GM12878 (cell line): Measurements from ENCODE around the gene THOC7. TPM values are rescaled to one million over a fixed set of nuclear protein-coding genes. Genes with fewer than 3 reads are reported as not detected.

Experiments
- ATAC-seq: fragments of 200-7000 bp; cut with Tn5 transposase; 3 replicates; pipeline ENCODE4 v1.9.1; 2020; ENCODE audit warnings: mild to moderate bottlenecking, moderate library complexity
- BruUV-seq: library from RNA; stranded (reverse); fragments of 400-500 nt; replicated peaks from 2 replicates; lab custom pipeline; 2021; lab: Mats Ljungman, UMichigan
- CTCF ChIA-PET: fragments of 300-600 bp; sonication (Branson Sonifier 250); formaldehyde crosslinking; extraction: SDS; loops from one replicate; lab custom pipeline; 2021; ENCODE audit warnings: inconsistent platforms; lab: Yijun Ruan, JAX
- POLR2A ChIA-PET: fragments of 350-600 bp; formaldehyde crosslinking; extraction: SDS; loops from one replicate; lab custom pipeline; 2021; ENCODE audit warnings: inconsistent platforms; lab: Charles Lee
- RAD21 ChIA-PET: fragments of 300-600 bp; sonication (Branson Sonifier 250); formaldehyde crosslinking; loops from one replicate; lab custom pipeline; 2023; ENCODE audit warnings: antibody characterized with exemption; ENCODE audit not compliant: unreplicated experiment; lab: Charles Lee
- SMC1A ChIA-PET: fragments of 300-600 bp; sonication (Branson Sonifier 250); formaldehyde crosslinking; loops from one replicate; lab custom pipeline; 2023; ENCODE audit not compliant: unreplicated experiment, uncharacterized antibody; lab: Charles Lee
- DNase-seq: peaks from one replicate; pipeline ENCODE4 v3.0.0-alpha.2; 2011; ENCODE audit warnings: low read depth, low spot score
- FAIRE-seq: peaks from 3 replicates; lab custom pipeline; 2011; peaks lifted over from hg19 to GRCh38; lab: Jason Lieb, UNC
- H2AFZ ChIP-seq: 2 replicates; pipeline ENCODE4 v1.6.0; 2011; ENCODE audit warnings: low read depth, low read length, control low read depth; ENCODE audit not compliant: control insufficient read depth
- H3K27ac ChIP-seq: 2 replicates; pipeline ENCODE4 v1.5.1; 2011; ENCODE audit warnings: control low read depth; ENCODE audit not compliant: control insufficient read depth, insufficient read depth
- H3K27me3 ChIP-seq, 2 experiments: replicated peaks in 1 of 2; 2 replicates each; pipeline versions ENCODE4 v1.6.0 to v1.6.1; 2011; ENCODE audit warnings: low read length in 1 of 2; ENCODE audit not compliant: control insufficient read depth in 2 of 2, insufficient read depth in 2 of 2
- H3K36me3 ChIP-seq, 2 experiments: 2 replicates each; pipeline ENCODE4 v1.5.1; 2011; ENCODE audit warnings: low read length in 1 of 2; ENCODE audit not compliant: control insufficient read depth in 2 of 2, insufficient read depth in 2 of 2
- H3K4me1 ChIP-seq: 2 replicates; pipeline ENCODE4 v1.6.1; 2011; ENCODE audit warnings: mild to moderate bottlenecking, low read length, moderate library complexity, mixed read lengths; ENCODE audit not compliant: control insufficient read depth, insufficient read depth
- H3K4me2 ChIP-seq: 2 replicates; pipeline ENCODE4 v1.6.0; 2011; ENCODE audit warnings: control low read depth; ENCODE audit not compliant: control insufficient read depth, insufficient read depth
- H3K4me3 ChIP-seq: fragments of 200-600 bp; sonication (generic); 2 replicates; pipeline ENCODE4 v1.5.1; 2016
- H3K79me2 ChIP-seq: 2 replicates; pipeline ENCODE4 v1.6.0; 2011; ENCODE audit warnings: low read length; ENCODE audit not compliant: control insufficient read depth, insufficient read depth
- H3K9ac ChIP-seq: 2 replicates; pipeline ENCODE4 v1.8.0; 2011; ENCODE audit warnings: low read length, control low read depth, mixed read lengths; ENCODE audit not compliant: control insufficient read depth, insufficient read depth
- H3K9me3 ChIP-seq: replicated peaks from 3 replicates; pipeline ENCODE4 v1.5.1; 2011; ENCODE audit warnings: mild to moderate bottlenecking, low read length; ENCODE audit not compliant: control insufficient read depth, insufficient read depth
- H4K20me1 ChIP-seq: 2 replicates; pipeline ENCODE4 v1.6.0; 2011; ENCODE audit not compliant: control insufficient read depth, insufficient read depth
- ATF3 ChIP-seq: IDR thresholded peaks from 2 replicates; pipeline ENCODE4 v1.6.1; 2011; ENCODE audit warnings: low read depth, mild to moderate bottlenecking, low read length, moderate library complexity, borderline replicate concordance; ENCODE audit errors: extremely low read depth
- CHD1 ChIP-seq: IDR thresholded peaks from 2 replicates; pipeline ENCODE4 v1.6.1; 2012; ENCODE audit warnings: low read depth, low read length, improper control_type of control experiment
- CHD4 ChIP-seq: fragments of 200-600 bp; sonication (generic); IDR thresholded peaks from 2 replicates; pipeline ENCODE4 v1.6.1; 2016; ENCODE audit warnings: mild to moderate bottlenecking
- FOXM1 ChIP-seq: IDR thresholded peaks from 2 replicates; pipeline ENCODE4 v1.6.1; 2012; ENCODE audit warnings: low read depth, mild to moderate bottlenecking, inconsistent platforms, low read length, moderate library complexity
- LARP7 ChIP-seq: fragments of 450-650 bp; IDR thresholded peaks from 2 replicates; pipeline ENCODE4 v1.6.1; 2017; ENCODE audit warnings: mild to moderate bottlenecking
- MAX ChIP-seq: IDR thresholded peaks from 2 replicates; pipeline ENCODE4 v1.6.1; 2012; ENCODE audit warnings: low read depth, low read length, improper control_type of control experiment
- MTA2 ChIP-seq: fragments of 450-650 bp; IDR thresholded peaks from 2 replicates; pipeline ENCODE4 v1.6.1; 2016; ENCODE audit warnings: low read depth, mild to moderate bottlenecking, moderate library complexity
- POLR2A ChIP-seq: IDR thresholded peaks from 2 replicates; pipeline ENCODE4 v1.6.1; 2011; ENCODE audit warnings: low read depth, mild to moderate bottlenecking, low read length
- TBL1XR1 ChIP-seq: IDR thresholded peaks from 2 replicates; pipeline ENCODE4 v1.6.1; 2012; ENCODE audit warnings: low read depth, low read length, improper control_type of control experiment
- WGBS: methylation state at CpG from one replicate; pipeline ENCODE4 v1.1.6; 2016; ENCODE audit warnings: low lambda C conversion rate; ENCODE audit not compliant: insufficient replicate concordance, insufficient coverage; ENCODE audit errors: missing lambda C conversion rate; 5-methylcytosine and 5-hydroxymethylcytosine counted together
- in situ Hi-C: fragments of 300-500 bp; cut with MboI; formaldehyde crosslinking; loops from 9 replicates; pipeline ENCODE4 v1.14.3; 2018; ENCODE audit warnings: mixed read lengths
- intact Hi-C: fragments of 100-400 bp; cut with micrococcal nuclease; formaldehyde crosslinking; loops from one replicate; pipeline ENCODE4 v1.14.2; 2022; ENCODE audit not compliant: unreplicated experiment
- polyA plus RNA-seq, 11 experiments: library from polyadenylated mRNA; depleted of rRNA in 4 of 11; unstranded in 6 of 11; stranded (reverse) in 5 of 11; fragments of >200 nt; fragmentation: Nextera tagmentation in 4 of 11; fragmentation: Illumina TruSeq in 1 of 11; extraction: Ambion mirVana in 4 of 11; extraction: Trizol in 1 of 11; gene quantifications; 1 replicate in 1 of 11; 2 replicates in 10 of 11; pipeline versions ENCODE4 v1.2.1 to v1.2.3, GENCODE V29; 2011 to 2016; ENCODE audit warnings: inconsistent platforms in 2 of 11, missing spikeins in 2 of 11, low read depth in 1 of 11
- total RNA-seq, 4 experiments: library from RNA; depleted of rRNA in 3 of 4; stranded (reverse); fragments of >200 nt in 3 of 4; fragmentation: Illumina TruSeq in 1 of 4; extraction: Trizol in 1 of 4; gene quantifications; 2 replicates each; pipeline versions ENCODE4 v1.2.1 to v1.2.3, GENCODE V29; 2013 to 2021

The THOC7 gene
- total and polyA plus RNA-seq, 10 of the 15 experiments (the other 5 are each of a cell fraction or from before 2014, with no cell fraction given), result 61.7 to 269 (median 138) TPM

GRCh38 chr3:63808633-63809032 is 55.0 kb downstream of the THOC7 start:
- SMC1A ChIA-PET, result interaction anchor here (1.1 kb wide), 1 partner anchor 10 kb away, joined by 3 read pairs; no protein-coding TSS in a partner anchor
- Histone ChIP-seq H3K4me3 (no peak overlapping the region), H3K9me3 (no peaks in the 10 kb centered on the region), H2AFZ (no peak overlapping the region), H3K27me3 (no peaks in the 10 kb centered on the region), H4K20me1 (no peaks in the 10 kb centered on the region), H3K9ac (no peak overlapping the region), H3K27ac (no peak overlapping the region), H3K79me2 (no peaks in the 10 kb centered on the region), H3K4me2 (no peak overlapping the region), H3K4me1 (no peaks in the 10 kb centered on the region), H3K36me3 (no peaks in the 10 kb centered on the region)
- no TSS peak for BruUV-seq
- CTCF ChIA-PET, result interaction anchor here (1.8 kb wide), 1 partner anchor 459 kb away, joined by 4 read pairs; no protein-coding TSS in a partner anchor
- no peak for DNase-seq
- no peak for FAIRE-seq
- in situ Hi-C loops, result loop anchor here (25.0 kb wide), 1 partner anchor 1196 kb away; no protein-coding TSS in a partner anchor
- 76% methylated on average over 3 of the region's 3 CpGs for WGBS
- ATAC-seq, result no peak
- TF ChIP-seq MTA2, result no peak
- TF ChIP-seq TBL1XR1, result no peak
- TF ChIP-seq CHD4, result no peak
- no peak for TF ChIP-seq MAX
- TF ChIP-seq FOXM1, result no peak
- TF ChIP-seq ATF3, result no peak
- no peak for TF ChIP-seq POLR2A
- TF ChIP-seq LARP7, result no peak
- TF ChIP-seq CHD1, result no peak
- POLR2A ChIA-PET, result no interaction called here
- RAD21 ChIA-PET, result no interaction called here
- intact Hi-C loops, result no loop called here
